ENCODE measurements around the gene TAF11L13.

TAF11L13 gene

GRCh38 chr5:17678751-17679324, 47.0 kb downstream of the TAF11L13 start:
- peaks cover 2% of the 10 kb centered on the region; the same call in 1 of the 2 replicates for H3K9me3 ChIP-seq (ENCODE audit: control insufficient read depth, insufficient read depth, low read depth, low read length)
- TF ChIP-seq ZNF654 (tag by site-specific recombination; IDR thresholded peaks at IDR 0.05; ENCODE audit: low read depth) (no peak), ZNF398 (tag by site-specific recombination; IDR thresholded peaks at IDR 0.05) (no peak), ZNF571 (tag by site-specific recombination; IDR thresholded peaks at IDR 0.05) (no peak), MZF1 (tag by site-specific recombination; IDR thresholded peaks at IDR 0.05; ENCODE audit: borderline replicate concordance) (no peak), ZNF426 (tag by site-specific recombination; IDR thresholded peaks at IDR 0.05) (no peak), SCRT1 (tag by site-specific recombination; IDR thresholded peaks at IDR 0.05; ENCODE audit: borderline replicate concordance) (no peak)
- H3K36me3 ChIP-seq (ENCODE audit: control insufficient read depth in 2 of 2, insufficient read depth in 1 of 2, low read length in 2 of 2), result no peaks in the 10 kb centered on the region
- H3K27ac ChIP-seq (ENCODE audit: extremely low read depth, low read depth, low read length), result no peak overlapping the region
- POLR2A ChIA-PET, result no interaction called here
- H3K4me3 ChIP-seq (ENCODE audit: low read depth, low read length), result no peak overlapping the region
- CTCF ChIA-PET, result no interaction called here
- H3K4me1 ChIP-seq (ENCODE audit: control insufficient read depth, insufficient read depth, low read length), result no peaks in the 10 kb centered on the region

- ChIA-PET CTCF (interaction anchor here (0.6 kb wide), 1 partner anchor 256 kb away, joined by 4 read pairs; no protein-coding TSS in a partner anchor), POLR2A (no interaction called here)
- TF ChIP-seq ZNF404 (tag by site-specific recombination; IDR thresholded peaks at IDR 0.05), result no peak
- no peak for TF ChIP-seq YY1 (tag by site-specific recombination; IDR thresholded peaks at IDR 0.05)
- TF ChIP-seq ZNF155 (tag by site-specific recombination; IDR thresholded peaks at IDR 0.05), result no peak
- no peak for TF ChIP-seq ZBTB48 (tag by site-specific recombination; IDR thresholded peaks at IDR 0.05)
- no peak for TF ChIP-seq PRDM1 (tag by site-specific recombination; IDR thresholded peaks at IDR 0.05)
- no peak for TF ChIP-seq ZBTB10 (tag by site-specific recombination; IDR thresholded peaks at IDR 0.05)
- no peak for TF ChIP-seq ZNF580 (tag by site-specific recombination; IDR thresholded peaks at IDR 0.05)
- no peak for TF ChIP-seq EGR2 (tag by site-specific recombination; IDR thresholded peaks at IDR 0.05; ENCODE audit: low read depth)
- no peak for TF ChIP-seq ZNF791 (tag by site-specific recombination; IDR thresholded peaks at IDR 0.05)
- TF ChIP-seq KLF16 (tag by site-specific recombination; IDR thresholded peaks at IDR 0.05), result no peak
- TF ChIP-seq ZNF518A (tag by site-specific recombination; conservative IDR thresholded peaks at IDR 0.05; ENCODE audit: low read depth), result no peak
- no peak for TF ChIP-seq ZFP41 (tag by site-specific recombination; IDR thresholded peaks at IDR 0.05; ENCODE audit: borderline replicate concordance)
- TF ChIP-seq TCF7L2 (IDR thresholded peaks at IDR 0.05; ENCODE audit: borderline replicate concordance, low read depth, low read length), result no peak
- no peak for TF ChIP-seq ZNF48 (tag by site-specific recombination; IDR thresholded peaks at IDR 0.05)
- no peak for TF ChIP-seq AEBP2 (tag by site-specific recombination; IDR thresholded peaks at IDR 0.05; ENCODE audit: borderline replicate concordance)
- no peak for TF ChIP-seq ZNF549 (tag by site-specific recombination; IDR thresholded peaks at IDR 0.05)
- no peak for TF ChIP-seq ZNF548 (tag by site-specific recombination; IDR thresholded peaks at IDR 0.05)
- TF ChIP-seq ZNF184 (tag by site-specific recombination; IDR thresholded peaks at IDR 0.05), result no peak
- Histone ChIP-seq H3K4me1 (ENCODE audit: control insufficient read depth, insufficient read depth, low read length) (no peaks in the 10 kb centered on the region), H3K9me3 (ENCODE audit: control insufficient read depth, insufficient read depth, low read depth, low read length) (no peaks in the 10 kb centered on the region), H3K4me3 (ENCODE audit: low read depth, low read length) (no peak overlapping the region), H3K36me3 (ENCODE audit: control insufficient read depth in 2 of 2, insufficient read depth in 1 of 2, low read length in 2 of 2) (no peaks in the 10 kb centered on the region), H3K27ac (ENCODE audit: extremely low read depth, low read depth, low read length) (no peak overlapping the region)
Measured at GRCh38 chr5:17679597-17680203, 47.8 kb downstream of the TAF11L13 start.

All from HEK293 (cell line).